Activated naive CD8-positive, alpha-beta T cell (primary cell): Measurements from ENCODE around the gene CCND1.

ENCODE experiments used
- H3K27ac Mint-ChIP-seq: one replicate; pipeline ENCODE4 v1.8.0; 2021; ENCODE audit warnings: mixed read lengths
- H3K27me3 Mint-ChIP-seq: one replicate; pipeline ENCODE4 v1.8.0; 2021; ENCODE audit warnings: mixed read lengths
- H3K36me3 Mint-ChIP-seq: one replicate; pipeline ENCODE4 v1.8.0; 2021; ENCODE audit warnings: mixed read lengths
- H3K4me1 Mint-ChIP-seq: one replicate; pipeline ENCODE4 v1.8.0; 2021; ENCODE audit warnings: low read depth, mixed read lengths
- H3K4me3 Mint-ChIP-seq: one replicate; pipeline ENCODE4 v1.8.0; 2021; ENCODE audit warnings: mild to moderate bottlenecking, mixed read lengths
- H3K9me3 Mint-ChIP-seq: one replicate; pipeline ENCODE4 v1.8.0; 2021; ENCODE audit warnings: low read depth, mixed read lengths

The CCND1 gene

DNA sequence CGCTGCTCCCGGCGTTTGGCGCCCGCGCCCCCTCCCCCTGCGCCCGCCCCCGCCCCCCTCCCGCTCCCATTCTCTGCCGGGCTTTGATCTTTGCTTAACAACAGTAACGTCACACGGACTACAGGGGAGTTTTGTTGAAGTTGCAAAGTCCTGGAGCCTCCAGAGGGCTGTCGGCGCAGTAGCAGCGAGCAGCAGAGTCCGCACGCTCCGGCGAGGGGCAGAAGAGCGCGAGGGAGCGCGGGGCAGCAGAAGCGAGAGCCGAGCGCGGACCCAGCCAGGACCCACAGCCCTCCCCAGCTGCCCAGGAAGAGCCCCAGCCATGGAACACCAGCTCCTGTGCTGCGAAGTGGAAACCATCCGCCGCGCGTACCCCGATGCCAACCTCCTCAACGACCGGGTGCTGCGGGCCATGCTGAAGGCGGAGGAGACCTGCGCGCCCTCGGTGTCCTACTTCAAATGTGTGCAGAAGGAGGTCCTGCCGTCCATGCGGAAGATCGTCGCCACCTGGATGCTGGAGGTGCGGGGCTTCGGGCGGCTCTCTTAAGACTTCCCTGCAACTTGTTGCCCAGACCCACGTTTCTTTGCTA lies at the start of gene CCND1:
Gene CCND1 (plus strand): TSS at position 162 of the 587 bp plus-strand sequence. CDS start 158 bp downstream, at position 320.
- Mint-ChIP-seq H3K27ac (peak within 1 kb of the TSS; percentile 84), H3K9me3 (no peaks in the 10 kb centered on the region), H3K27me3 (peaks cover 5% of the 10 kb centered on the region), H3K4me3 (peak within 1 kb of the TSS; percentile 90), H3K36me3 (no peaks in the 10 kb centered on the region), H3K4me1 (peaks cover 26% of the 10 kb centered on the region)

DNA sequence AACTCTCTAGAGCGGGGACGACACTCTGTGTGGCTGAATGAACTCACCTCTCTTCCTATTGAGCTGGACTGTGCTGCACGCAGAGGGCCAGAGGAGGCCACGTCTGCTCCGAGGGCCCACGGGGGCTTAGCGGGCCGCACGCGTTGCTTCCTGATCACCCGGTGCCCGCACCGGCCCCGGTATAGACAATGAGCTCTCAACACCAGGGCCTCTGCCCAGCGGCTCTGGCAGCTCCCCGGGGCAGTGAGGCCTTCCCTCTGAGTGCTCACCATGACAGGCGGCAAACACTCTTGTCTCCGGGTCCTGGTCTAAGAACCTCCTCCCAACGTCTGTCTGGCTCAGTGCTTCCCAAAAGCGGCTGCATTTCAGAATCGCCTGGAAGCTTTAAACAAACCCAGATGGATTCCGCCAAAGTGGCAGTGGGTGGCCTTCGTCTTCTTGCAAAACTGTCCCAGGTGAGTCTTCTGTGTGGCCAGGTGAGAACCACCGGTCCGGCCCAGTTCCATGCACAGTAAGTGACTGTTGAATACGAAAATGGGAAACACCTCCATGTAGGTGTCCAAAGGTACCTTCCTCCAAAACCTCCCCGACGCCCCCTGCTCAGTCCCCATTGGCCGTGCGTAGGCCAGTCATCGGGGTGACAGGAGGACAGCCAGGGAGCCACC lies 47.8 kb upstream of the CCND1 start:
- Mint-ChIP-seq H3K27ac (no peak overlapping the region), H3K9me3 (no peaks in the 10 kb centered on the region), H3K36me3 (no peaks in the 10 kb centered on the region), H3K4me3 (no peak overlapping the region), H3K27me3 (no peaks in the 10 kb centered on the region), H3K4me1 (no peaks in the 10 kb centered on the region)

- Mint-ChIP-seq H3K27ac (no peak overlapping the region), H3K4me3 (no peak overlapping the region), H3K4me1 (no peaks in the 10 kb centered on the region), H3K36me3 (no peaks in the 10 kb centered on the region), H3K9me3 (no peaks in the 10 kb centered on the region), H3K27me3 (no peaks in the 10 kb centered on the region)
These were observed 47.1 kb upstream of the CCND1 start for GRCh38 chr11:69593851-69594250.

GRCh38 chr11:69594481-69594880 lies 46.5 kb upstream of the CCND1 start:
- H3K9me3 Mint-ChIP-seq: no peaks in the 10 kb centered on the region
- H3K4me3 Mint-ChIP-seq: no peak overlapping the region
- no peaks in the 10 kb centered on the region for H3K4me1 Mint-ChIP-seq
- no peaks in the 10 kb centered on the region for H3K27me3 Mint-ChIP-seq
- no peak overlapping the region for H3K27ac Mint-ChIP-seq
- no peaks in the 10 kb centered on the region for H3K36me3 Mint-ChIP-seq

GRCh38 chr11:69595805-69596665 lies 44.9 kb upstream of the CCND1 start:
- Mint-ChIP-seq H3K4me1 (no peaks in the 10 kb centered on the region), H3K27me3 (no peaks in the 10 kb centered on the region), H3K36me3 (no peaks in the 10 kb centered on the region), H3K4me3 (no peak overlapping the region), H3K27ac (no peak overlapping the region), H3K9me3 (no peaks in the 10 kb centered on the region)

DNA sequence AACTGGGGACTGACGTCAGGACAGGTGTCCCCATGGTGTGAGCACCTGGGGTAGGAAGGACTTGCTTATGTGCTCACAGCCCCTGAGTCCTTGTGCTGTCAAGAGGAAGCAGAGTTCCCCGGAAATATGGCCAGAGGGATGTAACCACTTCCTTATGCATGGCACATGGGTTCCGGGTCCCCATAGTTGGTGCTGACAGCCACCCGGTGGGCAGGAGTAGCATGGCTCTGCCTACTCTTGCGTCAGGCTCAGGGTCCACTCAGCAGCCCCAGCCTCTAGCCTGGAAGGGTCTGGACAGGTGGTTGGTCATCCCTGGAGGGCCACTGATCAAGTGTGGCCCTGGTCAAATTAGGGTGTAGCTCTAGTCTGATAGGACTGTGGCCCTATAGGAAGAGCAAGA lies 42.8 kb upstream of the CCND1 start:
- no peaks in the 10 kb centered on the region for H3K27me3 Mint-ChIP-seq
- H3K4me1 Mint-ChIP-seq: no peaks in the 10 kb centered on the region
- no peak overlapping the region for H3K27ac Mint-ChIP-seq
- no peak overlapping the region for H3K4me3 Mint-ChIP-seq
- H3K36me3 Mint-ChIP-seq: no peaks in the 10 kb centered on the region
- H3K9me3 Mint-ChIP-seq: no peaks in the 10 kb centered on the region

GRCh38 chr11:69599502-69599901 lies 41.5 kb upstream of the CCND1 start:
- Mint-ChIP-seq H3K27ac (no peak overlapping the region), H3K27me3 (no peaks in the 10 kb centered on the region), H3K9me3 (no peaks in the 10 kb centered on the region)

DNA sequence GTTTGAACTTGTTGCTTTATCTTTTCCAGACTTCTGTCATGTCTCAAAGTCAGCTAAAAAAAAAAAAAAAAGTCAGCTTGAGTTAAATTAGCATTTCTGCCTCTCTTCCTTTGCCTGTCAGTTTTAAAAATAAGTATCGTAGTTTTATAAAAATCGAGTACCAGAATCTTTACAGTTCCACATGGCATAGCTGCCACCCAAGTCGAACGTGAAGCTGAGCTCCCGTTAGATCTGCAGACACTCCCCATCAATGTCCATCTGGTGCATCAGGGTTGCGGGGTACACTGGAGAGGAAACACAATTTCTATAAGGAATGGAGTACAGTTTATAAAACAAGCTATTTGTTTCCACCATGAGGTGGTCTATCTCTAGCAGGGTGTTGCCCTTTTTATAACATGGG lies 41.0 kb upstream of the CCND1 start:
- H3K9me3 Mint-ChIP-seq: no peaks in the 10 kb centered on the region
- H3K27ac Mint-ChIP-seq: no peak overlapping the region
- no peaks in the 10 kb centered on the region for H3K36me3 Mint-ChIP-seq
- no peak overlapping the region for H3K4me3 Mint-ChIP-seq
- H3K27me3 Mint-ChIP-seq: no peaks in the 10 kb centered on the region
- H3K4me1 Mint-ChIP-seq: no peaks in the 10 kb centered on the region

More at GRCh38 chr11:69599502-69599901, 41.5 kb upstream of the CCND1 start:
- Mint-ChIP-seq H3K4me3 (no peak overlapping the region), H3K36me3 (no peaks in the 10 kb centered on the region), H3K4me1 (no peaks in the 10 kb centered on the region)

DNA sequence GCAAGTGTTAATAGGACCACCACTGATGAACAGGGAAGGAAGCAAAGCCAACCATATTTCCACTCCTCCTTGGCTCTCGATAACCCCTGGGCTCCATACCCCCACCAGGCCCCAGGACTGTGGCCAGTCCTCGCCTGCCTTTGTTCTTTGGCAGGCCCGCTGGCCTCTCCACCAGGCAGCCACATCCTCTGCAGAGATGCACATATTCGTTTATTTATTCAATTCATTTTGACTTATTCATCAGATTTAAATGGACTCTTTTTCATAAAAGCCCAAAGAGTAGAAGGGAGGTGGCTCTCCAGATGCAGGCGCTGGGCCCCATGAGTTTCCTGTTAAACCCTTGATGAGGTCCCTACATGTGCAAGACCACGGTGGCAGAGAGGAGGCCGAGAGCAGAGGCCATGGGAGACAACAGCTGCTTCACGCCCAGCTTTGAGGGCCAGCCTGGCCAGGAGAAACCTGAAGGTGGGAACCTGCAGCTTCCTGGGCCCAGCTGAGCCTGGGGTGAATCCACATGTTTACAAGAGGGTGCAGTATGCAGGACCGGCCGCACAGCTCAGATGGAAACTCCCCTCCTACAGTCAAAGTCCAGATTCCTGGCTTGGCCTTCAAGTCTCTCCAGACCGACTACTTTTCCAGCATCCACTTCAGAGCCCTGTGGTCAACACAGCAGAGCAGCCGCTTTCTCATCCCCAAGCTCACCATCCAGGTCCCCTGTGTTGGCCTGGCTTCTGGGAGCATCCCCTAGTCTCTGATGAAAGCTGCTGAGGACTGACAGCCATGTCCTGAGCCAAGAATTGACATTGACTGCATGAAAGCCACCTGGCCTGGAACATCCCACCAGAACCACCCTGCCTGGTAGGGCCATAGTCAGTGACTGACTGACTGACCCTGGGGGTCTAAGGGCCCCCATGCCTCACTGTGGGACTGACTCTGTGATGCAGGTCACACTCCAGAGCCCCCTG lies 39.7 kb upstream of the CCND1 start:
- Mint-ChIP-seq H3K4me3 (no peak overlapping the region), H3K36me3 (no peaks in the 10 kb centered on the region), H3K27ac (no peak overlapping the region), H3K4me1 (no peaks in the 10 kb centered on the region), H3K9me3 (no peaks in the 10 kb centered on the region), H3K27me3 (no peaks in the 10 kb centered on the region)

GRCh38 chr11:69603111-69603836 lies 37.7 kb upstream of the CCND1 start:
- Mint-ChIP-seq H3K4me3 (no peak overlapping the region), H3K4me1 (no peaks in the 10 kb centered on the region), H3K27me3 (no peaks in the 10 kb centered on the region), H3K9me3 (peaks cover 2% of the 10 kb centered on the region), H3K36me3 (no peaks in the 10 kb centered on the region), H3K27ac (no peak overlapping the region)

GRCh38 chr11:69604055-69604454 lies 36.9 kb upstream of the CCND1 start:
- Mint-ChIP-seq H3K27me3 (peaks cover 2% of the 10 kb centered on the region), H3K4me3 (no peak overlapping the region), H3K4me1 (no peaks in the 10 kb centered on the region), H3K36me3 (peaks cover 4% of the 10 kb centered on the region), H3K9me3 (peaks cover 7% of the 10 kb centered on the region), H3K27ac (no peak overlapping the region)

GRCh38 chr11:69605737-69606526 lies 35.0 kb upstream of the CCND1 start:
- Mint-ChIP-seq H3K4me1 (no peaks in the 10 kb centered on the region), H3K27ac (no peak overlapping the region), H3K27me3 (peaks cover 2% of the 10 kb centered on the region), H3K36me3 (peaks cover 4% of the 10 kb centered on the region), H3K4me3 (no peak overlapping the region), H3K9me3 (peaks cover 7% of the 10 kb centered on the region)

DNA sequence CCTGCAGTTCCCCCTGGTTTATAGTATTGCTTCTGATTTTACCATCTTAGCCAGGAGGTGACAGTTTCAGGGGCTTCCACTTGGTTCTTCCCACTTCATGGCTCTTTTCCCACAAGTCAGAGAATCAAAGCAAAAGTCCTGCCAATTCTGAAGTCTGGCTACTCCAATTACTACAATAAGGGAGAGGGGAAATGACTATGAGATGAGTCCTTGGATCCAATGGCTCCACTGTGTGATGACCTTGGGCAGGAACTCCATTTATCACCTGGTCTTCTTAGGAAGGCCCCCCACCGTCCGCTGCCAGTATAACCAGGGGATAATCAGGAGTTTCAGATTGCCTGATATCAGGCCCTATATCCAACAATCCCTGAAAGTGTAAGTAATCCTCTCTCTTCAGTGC lies 31.6 kb upstream of the CCND1 start:
- H3K4me1 Mint-ChIP-seq: no peaks in the 10 kb centered on the region
- H3K9me3 Mint-ChIP-seq: peaks cover 7% of the 10 kb centered on the region
- peaks cover 2% of the 10 kb centered on the region for H3K27me3 Mint-ChIP-seq
- H3K4me3 Mint-ChIP-seq: no peak overlapping the region
- peaks cover 4% of the 10 kb centered on the region for H3K36me3 Mint-ChIP-seq
- H3K27ac Mint-ChIP-seq: no peak overlapping the region
